ENCODE results near the gene FBXO42.

Gene FBXO42

DNA sequence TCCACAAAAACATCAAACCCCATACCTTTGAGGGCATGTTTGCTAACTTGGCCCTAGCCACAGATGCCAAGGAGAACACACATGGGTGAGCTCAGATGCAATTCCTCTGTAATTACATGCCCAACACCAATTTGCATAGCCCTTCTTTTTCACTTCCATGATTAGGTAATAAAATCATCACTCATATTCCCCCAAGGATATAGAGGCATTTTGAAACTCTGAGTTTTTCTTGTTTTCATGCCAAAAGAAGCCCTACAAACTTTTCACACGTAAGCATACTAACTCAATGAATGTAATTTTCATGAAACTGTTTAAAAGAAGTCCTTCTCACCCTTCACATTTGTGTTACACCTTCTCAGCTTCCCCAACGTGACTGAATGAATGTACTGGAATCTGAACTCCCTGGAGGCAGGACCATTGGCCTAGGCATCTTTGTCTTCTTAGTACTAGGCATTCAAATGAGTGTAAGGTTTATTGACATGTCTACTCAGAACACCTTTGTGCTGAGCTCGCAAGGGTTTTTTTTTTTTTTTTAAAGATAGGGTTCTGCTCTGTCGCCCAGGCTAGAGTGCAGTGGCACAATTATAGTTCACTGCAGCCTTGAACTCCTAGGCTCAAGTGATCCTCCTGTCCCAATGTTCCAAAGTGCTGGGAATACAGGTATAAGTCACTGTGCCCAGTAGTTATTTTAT is 31.0 kb downstream of the FBXO42 start:
- no peak for DNase-seq

DNA sequence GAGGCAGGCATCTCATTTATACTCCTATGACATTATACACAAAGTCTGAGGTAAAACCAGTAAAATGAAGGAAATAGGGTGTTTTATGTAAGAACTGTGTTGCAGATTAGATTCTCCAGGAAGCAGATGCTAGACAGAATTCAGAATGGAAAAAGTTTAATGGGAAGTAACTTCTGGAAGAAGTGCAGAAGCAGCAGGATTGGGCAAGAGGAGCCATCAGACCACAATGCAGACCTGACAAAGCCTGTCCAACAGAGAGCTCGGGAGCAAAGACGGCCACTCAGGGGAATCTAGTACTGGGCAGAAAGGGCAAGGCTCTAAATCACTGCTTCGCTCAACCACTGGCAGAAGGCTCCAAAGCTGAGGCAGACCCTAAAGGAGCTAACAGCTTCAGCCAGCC is 33.7 kb downstream of the FBXO42 start:
- no peak for DNase-seq

DNA sequence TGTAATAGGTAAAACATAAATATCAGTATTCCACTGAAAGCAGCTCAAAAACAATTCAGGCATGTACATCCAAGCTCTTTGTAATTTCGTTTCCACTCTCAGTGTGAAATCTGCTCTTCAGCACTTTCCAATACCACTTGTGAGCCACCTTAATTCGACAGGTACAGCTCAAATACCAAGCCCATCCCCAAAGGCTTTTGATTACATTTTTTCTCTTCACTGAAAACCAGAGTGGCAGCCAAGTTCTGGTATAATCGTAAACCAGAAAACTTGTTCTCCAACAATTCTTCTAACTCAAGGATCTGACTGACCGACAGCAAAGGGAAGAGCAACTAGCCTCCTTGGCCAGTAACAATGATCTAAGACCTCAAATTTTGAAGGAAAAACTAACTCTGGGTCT is 36.8 kb downstream of the FBXO42 start:
- DNase-seq = no peak

DNA sequence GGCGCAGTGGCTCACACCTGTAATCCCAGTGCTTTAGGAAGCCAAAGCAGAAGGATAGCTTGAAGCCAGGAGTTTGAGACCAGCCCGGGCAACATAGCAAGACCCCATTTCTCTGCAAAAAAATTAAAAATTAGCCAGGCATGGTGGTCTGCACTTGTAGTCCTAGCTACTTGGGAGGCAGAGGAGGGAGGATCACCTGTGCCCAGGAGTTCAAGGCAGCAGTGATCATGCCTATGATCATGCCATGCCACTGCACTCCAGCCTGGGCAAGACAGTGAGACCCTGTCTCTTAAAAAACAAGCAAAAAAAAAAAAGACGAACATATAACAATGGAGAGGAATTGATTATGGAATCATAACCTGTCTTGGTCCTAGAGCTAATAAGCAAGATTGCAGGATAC is 45.1 kb downstream of the FBXO42 start:
- DNase-seq = no peak

DNA sequence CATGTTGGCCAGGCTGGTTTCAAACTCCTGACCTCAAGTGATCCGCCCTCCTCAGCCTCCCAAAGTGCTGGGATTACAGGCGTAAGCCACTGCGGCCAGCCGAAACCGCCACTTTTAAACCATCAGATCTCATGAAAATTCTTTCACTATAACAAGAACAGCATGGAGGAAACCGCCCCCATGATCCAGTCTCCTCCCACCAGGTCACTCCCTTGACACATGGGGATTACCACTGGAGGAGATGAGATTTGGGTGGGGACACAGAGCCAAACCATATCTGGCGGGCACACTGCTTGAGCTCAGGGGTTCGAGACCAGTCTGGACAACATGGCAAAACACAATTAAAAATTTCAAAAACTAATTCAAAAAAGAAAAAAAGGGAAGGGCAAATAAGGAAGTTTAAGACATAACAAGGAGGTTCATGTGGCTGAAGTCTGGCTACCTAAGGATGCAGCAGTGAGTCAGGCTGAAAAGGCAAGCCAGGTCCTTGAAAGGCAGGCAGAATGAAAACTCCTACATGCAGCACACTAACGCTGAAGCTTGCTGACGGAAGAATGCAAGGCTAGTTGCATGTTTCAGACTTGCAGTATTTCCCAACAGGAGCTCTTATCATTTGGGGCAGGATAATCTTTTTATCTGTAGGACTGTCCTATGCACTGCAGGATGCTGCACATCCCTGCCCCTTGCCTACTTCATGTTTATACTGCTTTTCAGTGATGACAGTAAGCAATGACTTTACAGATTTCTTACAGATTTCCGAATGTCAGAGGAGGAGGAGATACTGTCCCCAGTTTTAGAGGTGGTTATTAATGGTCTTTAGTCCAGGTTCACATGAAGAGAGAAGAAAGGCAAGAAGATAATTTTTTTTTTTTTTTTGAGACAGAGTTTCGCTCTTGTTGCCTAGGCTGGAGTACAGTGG is 49.3 kb downstream of the FBXO42 start:
- DNase-seq = no peak

DNA sequence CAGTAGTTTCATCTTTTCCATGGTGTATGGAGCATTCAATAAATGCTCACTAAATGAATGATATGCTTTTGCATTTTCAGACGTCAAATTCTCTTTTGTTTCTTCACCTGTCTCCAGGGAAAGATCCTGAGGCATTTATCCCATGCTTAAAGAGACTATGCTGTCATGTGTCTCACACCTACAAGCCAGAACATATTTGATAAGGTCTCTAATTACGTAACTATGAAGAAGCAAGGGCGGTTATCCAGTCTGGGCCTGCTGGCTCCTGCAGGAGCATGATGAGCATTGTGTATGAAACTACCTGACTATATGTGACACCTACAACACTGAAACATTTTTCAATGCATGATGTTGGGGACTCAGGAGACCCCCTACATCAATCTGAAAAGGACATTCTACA is 51.8 kb downstream of the FBXO42 start:
- no peak for DNase-seq

DNA sequence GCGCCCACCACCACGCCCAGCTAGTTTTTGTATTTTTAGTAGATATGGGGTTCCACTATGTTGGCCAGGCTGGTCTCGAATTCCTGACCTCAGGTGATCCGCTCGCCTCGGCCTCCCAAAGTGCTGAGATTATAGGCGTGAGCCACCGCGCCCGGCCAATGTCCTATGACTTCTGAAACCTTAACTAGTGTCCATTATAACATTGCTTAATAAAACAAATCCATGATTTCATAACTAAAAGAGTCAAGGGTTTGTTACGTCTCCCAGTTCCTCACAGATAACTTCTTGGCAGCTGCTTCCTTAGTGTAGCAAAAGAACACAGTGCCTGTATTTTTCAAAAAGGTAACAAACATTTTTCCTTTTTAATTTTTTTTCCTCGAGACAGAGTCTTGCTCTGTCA is 53.6 kb downstream of the FBXO42 start:
- DNase-seq = no peak

DNA sequence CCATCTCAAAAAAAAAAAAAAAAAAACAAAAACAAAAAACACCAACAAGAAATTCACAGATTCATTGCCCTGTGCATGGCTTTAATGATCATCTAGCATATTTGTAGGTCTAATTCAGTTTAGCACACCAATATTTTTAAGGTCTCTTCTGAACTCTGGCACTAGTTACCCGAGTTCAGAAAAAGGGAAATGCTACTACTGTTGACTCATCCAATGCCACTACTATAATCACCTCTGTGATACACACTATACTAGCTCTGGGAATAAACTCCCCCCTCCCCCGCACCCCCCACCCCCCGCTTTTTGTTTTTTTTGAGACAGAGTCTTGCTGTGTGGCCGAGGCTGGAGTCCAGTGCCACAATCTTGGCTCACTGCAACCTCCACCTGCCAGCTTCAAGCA is 55.6 kb downstream of the FBXO42 start:
- DNase-seq = no peak

DNA sequence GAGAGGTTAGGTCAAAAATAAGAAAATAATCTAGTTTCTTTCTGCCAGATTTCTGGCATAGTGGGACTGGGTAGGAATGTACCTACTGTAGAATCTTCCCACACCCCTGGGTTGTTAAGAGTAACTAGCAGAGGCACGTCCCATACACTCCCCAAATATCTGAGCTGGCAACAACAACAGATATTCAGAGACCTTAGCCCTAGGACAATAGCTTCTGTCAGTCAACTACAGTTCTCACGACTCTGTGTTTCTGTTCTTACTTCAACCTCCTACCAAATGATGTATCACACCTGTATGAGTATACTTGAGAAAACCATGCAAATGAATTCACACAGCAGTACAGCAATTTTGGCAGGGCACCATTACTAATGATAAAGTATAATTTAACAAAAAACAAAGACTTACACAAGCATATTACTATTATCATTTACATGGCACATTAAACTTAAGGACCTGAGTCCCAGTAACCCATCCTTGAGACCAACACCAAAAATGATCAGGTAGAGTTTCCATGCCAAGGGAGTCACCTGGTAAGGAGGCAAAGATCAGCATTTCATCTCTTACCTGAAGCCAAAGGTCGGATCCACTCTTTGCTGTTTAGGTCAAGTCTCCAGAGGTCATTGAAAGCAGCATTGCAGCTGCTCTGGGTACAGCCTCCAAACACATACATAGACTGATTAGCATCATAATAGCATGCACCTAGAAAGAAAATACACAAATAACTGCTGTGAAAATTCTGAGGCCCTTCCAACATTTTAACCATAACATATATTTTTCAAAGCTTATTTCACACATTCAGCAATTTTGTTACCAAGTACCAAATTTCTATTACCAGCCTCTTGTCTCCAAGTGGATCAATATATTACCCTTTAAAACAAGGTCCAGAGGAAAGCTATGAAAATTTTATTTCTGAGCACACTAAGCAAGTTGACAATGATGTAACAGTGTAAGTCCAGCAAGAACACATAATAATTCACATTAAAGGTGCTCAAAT is 57.8 kb downstream of the FBXO42 start:
- no peak for DNase-seq

DNA sequence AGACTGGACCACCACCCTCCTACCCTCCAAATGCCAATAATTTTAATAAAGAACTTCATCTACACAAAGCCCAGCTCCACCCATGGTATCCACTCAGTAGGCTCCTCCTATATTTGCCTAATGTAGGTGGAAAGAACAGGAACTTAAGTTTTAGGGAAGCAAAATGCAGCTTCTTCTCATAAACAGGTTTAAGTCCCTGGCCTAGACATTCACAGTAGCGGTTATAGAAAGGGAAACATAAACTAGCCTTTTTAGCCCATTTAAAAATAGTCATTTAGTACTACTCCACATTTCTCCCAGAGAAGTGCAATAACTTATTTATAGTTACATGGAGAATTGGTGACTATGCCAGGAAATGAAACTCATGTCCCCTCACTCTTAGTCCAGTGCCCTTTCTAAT is 58.7 kb downstream of the FBXO42 start:
- no peak for DNase-seq

DNA sequence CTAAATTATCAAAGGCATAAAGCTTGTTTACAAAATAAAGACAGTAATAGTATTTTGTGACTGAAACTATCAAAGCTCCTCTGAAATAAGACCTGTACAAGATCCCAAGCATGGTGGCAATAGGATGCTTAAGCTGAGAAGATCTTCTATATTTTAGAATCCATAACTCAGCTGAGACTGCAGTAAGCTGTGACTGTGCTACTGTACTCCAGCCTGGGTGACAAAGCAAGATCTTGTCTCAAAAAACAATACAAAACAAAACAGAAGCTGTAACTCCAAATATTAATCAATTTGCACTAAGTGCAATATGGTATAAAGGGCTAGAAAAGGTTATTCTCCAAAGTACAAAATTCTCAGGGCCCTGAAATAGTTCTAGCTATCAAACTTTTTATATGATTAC is 59.5 kb downstream of the FBXO42 start:
- DNase-seq = no peak

DNA sequence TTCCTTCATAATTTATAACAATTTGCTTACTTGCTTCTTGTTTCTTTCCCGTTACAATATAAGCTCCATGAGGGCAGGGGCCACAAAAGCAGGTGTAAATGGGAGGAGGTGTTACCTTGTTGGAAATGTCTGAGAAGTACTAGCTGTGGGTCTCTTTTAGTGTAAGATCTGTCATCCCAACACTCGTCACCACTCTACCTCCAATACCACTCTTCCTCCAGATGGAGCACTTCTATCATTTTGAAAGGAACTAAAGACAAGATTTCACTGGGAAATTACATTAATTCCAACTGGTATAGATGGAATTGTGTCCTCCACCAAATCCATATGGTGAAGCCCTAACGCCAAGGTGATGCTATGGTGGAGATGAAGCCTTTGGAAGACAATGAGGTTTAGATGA is 62.3 kb downstream of the FBXO42 start:
- DNase-seq = no peak

DNA sequence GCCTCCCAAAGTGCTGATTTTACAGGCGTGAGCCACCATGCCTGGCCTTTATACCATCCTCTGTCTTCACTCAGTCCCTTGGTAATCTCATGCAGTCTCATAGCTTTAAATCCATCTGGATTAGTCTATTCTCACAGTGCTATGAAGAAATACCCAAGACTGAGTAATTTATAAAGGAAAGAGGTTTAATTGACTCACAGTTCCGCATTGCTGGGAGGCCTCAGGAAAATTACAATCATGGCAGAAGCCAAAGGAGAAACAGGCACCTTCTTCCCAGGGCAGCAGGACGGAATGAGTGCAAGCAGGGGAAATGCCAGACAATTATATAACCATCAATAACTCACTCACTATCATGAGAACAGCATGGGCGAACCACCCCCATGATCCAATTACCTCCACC is 66.2 kb downstream of the FBXO42 start:
- DNase-seq = no peak

DNA sequence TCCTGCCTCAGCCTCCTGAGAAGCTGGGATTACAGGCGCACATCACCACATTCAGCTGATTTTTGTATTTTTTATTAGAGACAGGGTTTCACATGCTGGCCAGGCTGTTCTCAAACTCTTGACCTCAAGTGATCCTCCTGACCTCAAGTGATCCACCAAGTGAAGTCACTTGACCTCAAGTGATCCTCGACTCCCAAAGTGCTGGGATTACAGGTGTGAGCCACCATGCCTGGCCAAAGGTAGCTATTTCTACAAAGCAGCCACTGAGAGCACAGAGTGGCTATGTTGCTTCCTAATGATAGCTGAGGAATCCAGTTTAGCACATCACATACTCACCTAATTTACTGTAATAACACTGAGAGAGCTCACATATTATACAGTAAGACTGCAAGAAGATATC is 70.5 kb downstream of the FBXO42 start:
- DNase-seq = no peak

DNA sequence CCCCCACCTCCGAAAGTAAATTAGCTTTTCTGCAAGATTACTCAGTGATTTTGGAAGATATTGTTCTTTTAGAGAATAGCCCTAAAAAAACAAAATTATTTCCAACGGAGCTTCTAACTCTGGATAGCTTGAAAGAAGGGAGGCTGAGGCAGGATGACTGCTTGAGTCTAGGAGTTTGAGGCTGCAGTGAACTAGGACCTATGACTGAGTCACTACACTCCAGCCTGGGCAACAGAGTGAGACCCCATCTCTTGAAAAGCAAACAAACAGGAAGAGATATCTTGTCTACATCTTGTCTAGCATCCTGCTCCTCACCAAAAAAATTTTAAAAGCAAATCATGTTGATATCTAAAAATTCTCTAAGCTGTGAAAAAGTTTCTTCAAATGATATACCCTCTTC is 73.1 kb downstream of the FBXO42 start:
- no peak for DNase-seq

DNA sequence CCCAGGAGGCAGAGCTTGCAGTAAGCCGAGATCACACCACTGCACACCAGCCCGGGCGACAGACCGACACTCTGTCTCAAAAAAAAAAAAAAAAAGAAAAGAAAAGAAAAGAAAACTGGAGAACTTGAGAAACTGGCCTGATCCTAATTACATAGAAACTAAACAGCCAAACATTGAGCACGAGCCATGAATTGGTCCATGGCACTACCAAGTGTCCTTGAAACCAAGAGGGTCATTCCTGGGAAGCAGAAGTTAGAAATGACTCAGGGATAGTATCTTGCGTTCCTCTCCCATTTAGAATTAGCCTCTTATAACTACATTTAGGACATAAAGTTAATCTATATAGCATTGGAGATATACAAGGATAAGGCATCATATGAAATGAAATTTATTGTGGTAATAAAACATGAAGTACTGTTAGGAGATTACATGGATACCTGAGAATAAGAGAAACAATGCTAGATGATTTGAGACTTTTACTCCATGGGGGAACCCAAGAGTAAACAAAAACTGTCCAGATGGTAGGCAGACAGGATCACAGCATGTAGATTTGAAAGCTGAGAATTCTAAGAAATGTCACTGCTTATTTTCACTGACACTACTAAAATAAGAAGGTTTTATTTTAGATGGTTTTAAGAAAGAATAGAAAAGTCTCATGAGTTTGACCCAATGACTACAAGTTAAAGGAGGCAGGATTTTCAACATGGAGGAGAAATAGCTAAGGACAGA is 75.8 kb downstream of the FBXO42 start:
- no peak for DNase-seq

DNA sequence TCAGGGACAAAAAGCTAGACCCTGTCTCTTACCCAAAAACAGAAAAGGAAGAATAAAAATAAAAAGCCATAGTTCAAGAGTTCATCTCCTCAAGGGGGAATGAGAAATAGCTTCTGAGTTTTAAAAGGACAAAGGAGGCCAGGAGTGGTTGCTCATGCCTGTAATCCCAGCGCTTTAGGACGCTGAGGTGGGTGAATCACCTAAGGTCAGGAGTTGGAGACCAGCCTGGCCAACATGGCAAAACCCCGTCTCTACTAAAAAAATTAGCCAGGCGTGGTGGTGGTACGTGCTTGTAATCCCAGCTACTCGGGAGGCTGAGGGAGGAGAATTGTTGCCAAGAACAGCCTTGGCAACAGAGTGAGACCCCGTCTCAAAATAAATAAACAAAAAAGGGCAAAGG is 76.7 kb downstream of the FBXO42 start:
- no peak for DNase-seq

DNA sequence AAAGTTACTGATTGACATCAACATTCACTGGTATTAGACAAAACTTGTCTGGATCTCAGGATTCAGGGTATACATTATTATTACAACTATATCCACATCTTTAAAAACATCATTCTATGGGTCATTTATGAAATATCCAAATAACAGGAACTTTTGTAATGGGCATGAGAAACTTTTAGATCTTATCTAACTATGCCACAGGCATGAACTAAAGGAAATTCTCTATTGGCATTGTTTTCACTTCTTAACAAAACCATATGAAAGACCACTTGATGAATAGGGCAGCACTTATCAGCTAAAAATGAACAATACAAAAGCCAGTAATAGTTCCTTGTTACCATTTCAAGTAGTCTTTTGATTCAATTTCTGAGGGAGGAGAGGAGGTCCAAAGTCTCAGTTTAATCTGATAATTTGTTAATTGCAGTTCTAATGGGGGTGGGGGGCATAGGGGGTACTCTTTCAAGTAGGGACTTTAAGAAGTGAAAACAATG is 84.5 kb downstream of the FBXO42 start:
- no peak for DNase-seq

DNA sequence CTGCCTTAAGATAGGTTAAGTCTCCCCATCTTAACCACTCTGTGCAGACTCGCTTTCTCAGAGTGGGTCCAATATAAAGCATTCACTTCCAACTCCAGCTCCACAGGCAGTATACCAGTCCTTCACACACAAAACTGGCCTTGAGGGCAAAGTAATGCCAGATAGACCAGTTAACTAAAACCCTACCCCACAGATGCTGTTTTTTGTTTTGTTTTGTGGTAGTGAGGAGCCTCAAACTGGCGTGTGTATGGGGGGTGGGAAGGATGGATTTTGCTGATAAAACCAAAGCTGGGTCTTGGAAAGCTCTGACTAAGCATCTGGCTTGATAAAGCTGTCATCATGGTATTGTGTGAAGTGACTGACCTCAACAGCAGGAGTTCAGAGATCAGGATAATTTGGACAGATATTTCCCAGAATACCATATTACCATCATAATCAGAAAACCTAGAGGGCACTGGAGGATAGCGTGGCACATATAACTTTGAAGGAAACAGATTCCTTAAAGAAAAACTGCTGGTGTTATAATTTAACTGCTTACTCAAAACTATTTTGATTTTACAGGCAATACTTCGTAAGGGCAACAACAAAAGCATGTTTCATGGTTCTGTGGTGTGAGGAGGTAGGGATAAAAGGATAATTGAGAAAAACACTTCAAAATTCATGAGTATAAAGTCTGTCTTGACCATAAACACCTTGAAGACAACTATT is 85.7 kb downstream of the FBXO42 start:
- no peak for DNase-seq

DNA sequence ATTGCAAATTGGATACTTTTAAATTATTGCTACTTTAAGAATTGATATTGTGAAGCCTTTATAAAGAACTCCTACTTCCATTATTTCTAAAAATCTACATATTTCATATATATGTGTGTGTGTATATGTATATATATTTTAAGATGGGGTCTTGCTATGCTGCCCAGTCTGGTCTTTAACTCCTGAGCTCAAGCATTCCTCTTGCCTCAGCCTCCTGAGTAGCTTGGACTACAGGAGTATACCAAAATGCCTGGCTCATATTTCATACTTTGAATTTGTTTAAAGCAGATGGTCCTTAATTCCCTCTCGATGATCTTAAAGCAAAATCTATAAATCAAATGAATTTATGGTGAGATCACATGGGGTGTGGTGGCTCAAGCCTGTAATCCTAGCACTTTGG is 90.2 kb downstream of the FBXO42 start:
- no peak for DNase-seq

DNA sequence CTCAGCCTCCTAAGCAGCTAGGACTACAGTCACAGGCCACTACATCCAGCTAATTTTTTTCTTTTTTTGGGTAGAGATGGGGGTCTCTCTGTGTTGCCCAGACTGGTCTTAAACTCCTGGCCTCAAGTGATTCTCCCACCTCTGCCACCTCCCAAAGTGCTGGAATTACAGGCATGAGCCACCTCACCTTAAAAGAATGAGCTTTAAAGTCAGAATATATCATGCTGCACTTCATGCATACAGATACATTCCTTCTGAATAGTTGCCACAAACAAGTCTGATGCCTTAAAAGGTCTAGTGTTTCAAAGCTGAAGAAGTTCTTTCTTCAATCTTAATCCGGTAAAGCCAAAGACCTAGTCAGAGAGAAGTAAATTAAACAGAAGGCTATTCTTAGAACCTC is 91.5 kb downstream of the FBXO42 start:
- DNase-seq = no peak

Measured in NCI-H1417 treated with DMSO at 0.1 percent for 48 hours (cell line).